ENCODE measurements around the gene DIPK1A. TPM values are rescaled to one million over a fixed set of nuclear protein-coding genes. Genes with fewer than 3 reads are reported as not detected.
A peak's percentile ranks its signal among the peaks of the same experiment; 100 is the strongest.

The DIPK1A gene
- total RNA-seq (2014; rRNA removed; shearing (Covaris generic)), result 22.6 and 23.6 TPM in 2 replicates

DNA sequence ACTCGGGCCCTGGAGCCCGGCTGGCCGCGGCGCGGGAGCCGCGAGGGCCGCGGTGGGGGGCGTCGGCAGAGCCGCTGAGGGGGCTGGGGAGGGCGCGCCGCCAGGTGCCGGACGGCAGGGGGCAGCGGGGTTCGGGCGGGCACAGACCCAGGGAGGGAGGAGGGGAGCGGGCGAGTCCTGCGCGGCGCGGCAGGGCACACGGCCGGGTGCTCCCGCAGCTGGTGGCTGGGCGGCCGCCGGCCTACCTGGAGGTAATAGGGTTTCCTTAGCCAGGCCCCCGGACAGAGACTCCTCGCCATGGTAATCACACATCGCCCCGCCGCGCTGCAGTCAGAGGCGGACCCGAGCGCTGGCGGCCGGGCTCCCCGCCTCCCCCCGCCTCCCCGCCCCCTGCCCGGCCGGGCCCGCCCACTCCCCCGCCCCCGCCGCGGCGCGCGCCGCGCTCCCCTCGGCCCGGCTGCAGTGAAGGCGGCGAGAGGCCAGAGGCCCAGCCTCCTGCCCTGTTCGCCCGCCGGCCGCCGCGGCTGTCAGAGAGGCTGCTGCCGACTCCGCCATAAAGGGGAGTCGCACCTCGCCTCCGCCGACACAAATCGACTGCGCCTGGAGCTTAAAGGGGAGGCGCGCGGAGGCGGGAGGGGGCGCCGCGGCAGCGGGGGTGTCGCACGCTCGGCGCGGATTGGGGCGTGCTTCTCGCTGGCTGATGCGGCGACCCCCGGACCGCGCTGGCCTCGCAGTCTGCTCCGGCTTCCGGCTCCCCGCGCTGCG is at the start of gene DIPK1A:
DIPK1A (minus strand) TSS at position 332 of the 765 bp plus-strand sequence; CDS start at position 299, 33 bp downstream.
- H3K27me3 ChIP-seq (replicated peaks), result no peaks in the 10 kb centered on the region
- peaks cover 5% of the 10 kb centered on the region; the same call in 1 of the 2 replicates for H3K36me3 ChIP-seq
- H3K4me1 ChIP-seq (replicated peaks), result peaks cover 11% of the 10 kb centered on the region
- peak within 1 kb of the TSS; percentile 96 for H3K4me3 ChIP-seq
- H3K9me3 ChIP-seq (replicated peaks), result peaks cover 3% of the 10 kb centered on the region; the same call in 1 of the 2 replicates
- peak within 1 kb of the TSS; percentile 84 for H3K27ac ChIP-seq
- peak; percentile 83 to 86 for DNase-seq (ENCODE audit: low read depth in 1 of 2, low spot score in 2 of 2)

DNA sequence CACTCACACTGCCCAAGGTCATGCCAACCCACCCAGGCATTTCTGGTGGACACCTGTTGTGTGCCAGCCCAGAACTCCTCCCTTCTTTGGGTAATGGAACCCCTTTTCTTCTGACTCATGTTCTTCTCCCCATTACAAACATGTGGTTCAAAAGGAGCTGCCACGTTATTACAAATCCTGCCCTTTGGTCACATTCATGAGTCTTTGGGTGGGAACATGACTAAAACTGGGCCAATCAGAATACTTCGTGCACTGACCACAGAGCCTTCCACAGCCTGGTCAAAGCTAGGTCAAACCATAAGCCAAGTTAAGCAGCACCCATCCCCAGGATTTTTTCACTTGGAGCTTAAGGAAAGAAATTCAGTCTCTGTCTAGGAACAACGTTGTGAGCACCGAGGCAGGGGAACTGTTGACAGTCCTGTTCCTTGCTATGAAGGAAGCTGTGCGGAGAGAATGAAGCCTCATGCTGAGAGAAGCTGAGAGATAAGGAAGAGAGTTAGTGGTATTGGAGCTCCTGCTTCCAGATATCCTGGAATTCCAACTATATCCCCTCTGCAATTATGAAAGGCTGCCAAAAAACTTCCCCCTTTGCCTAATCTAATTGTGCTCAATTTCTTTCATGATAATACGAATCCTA is 46.8 kb upstream of the DIPK1A start:
- no peaks in the 10 kb centered on the region for H3K36me3 ChIP-seq
- H3K27me3 ChIP-seq (replicated peaks), result peaks cover 7% of the 10 kb centered on the region
- H3K27ac ChIP-seq, result no peak overlapping the region
- no peaks in the 10 kb centered on the region for H3K9me3 ChIP-seq (replicated peaks)
- no peak for DNase-seq (ENCODE audit: low read depth in 1 of 2, low spot score in 2 of 2)
- H3K4me1 ChIP-seq (replicated peaks), result no peaks in the 10 kb centered on the region
- H3K4me3 ChIP-seq, result no peak overlapping the region

DNA sequence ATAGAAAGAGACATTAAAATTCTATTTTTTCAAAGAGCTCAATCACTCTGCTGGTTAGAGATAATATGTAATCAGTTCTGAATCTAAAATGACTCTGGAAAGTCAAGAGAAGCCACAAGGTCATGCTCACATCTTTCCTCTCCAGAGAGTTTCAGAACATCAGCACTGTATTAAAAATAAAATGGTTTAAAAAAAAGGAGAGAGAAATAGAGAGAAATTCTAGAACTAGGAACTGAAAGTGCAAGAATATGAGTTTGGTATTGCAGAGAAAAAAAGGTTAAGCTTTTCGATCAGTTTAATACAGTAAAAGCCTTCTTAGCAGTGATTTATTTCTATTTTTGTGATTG is 44.0 kb upstream of the DIPK1A start:
- no peak for DNase-seq (ENCODE audit: low read depth in 1 of 2, low spot score in 2 of 2)
- no peak overlapping the region for H3K4me3 ChIP-seq
- no peaks in the 10 kb centered on the region for H3K4me1 ChIP-seq (replicated peaks)
- no peaks in the 10 kb centered on the region for H3K36me3 ChIP-seq
- peaks cover 7% of the 10 kb centered on the region for H3K27me3 ChIP-seq (replicated peaks)
- no peak overlapping the region for H3K27ac ChIP-seq
- no peaks in the 10 kb centered on the region for H3K9me3 ChIP-seq (replicated peaks)

DNA sequence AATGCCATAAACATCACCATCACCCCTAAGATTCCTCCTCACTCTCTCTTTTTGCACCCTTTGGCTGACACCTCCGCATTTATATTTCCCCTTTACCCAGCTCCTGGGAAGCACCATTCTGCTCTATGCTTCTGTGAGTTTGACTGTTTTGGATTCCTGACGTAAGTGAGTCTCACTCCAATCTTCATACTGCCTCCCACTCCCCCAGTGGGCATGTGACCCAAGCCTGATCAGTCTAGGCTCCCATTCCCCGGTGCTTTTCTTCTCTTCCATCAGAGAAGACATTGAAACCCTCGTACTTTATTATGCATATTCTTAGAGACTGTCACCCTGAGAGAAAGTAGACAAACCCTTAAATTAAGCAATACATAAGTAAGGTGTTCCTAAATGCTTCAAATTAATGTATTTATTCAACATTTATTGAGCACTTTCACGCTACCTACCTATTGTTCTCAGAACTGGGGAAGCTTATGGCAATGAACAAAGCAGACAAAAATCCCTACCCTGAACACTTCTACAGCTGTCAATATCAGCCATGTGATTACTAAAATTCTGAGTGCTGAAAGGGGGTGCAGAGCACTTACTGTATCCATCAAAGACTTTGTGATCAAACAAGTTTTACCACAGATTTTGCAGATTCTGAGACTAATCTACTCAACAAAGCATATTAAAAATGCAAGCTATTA is 43.4 kb upstream of the DIPK1A start:
- Histone ChIP-seq H3K27ac (no peak overlapping the region), H3K4me1 (replicated peaks) (no peaks in the 10 kb centered on the region), H3K27me3 (replicated peaks) (peaks cover 7% of the 10 kb centered on the region), H3K4me3 (no peak overlapping the region), H3K36me3 (no peaks in the 10 kb centered on the region), H3K9me3 (replicated peaks) (no peaks in the 10 kb centered on the region)
- DNase-seq (ENCODE audit: low read depth in 1 of 2, low spot score in 2 of 2), result no peak

DNA sequence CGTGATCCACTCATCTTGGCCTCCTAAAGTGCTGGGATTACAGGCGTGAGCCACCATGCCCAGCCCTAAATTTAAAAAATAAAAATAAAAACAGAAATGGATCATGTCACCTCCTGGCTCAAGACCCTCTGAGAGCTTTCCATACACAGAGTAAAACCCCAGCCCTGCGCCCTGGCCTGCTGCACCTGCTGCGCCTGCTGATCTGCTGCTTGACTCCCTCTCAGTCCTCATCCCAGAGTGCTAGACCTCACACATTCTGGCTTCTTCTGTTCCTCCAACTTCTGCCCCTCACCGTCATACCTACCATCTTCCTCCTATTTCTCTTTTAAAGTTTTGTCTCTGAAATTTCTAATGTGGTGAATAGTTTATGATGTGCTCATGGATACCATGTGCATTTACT is 42.7 kb upstream of the DIPK1A start:
- Histone ChIP-seq H3K27ac (no peak overlapping the region), H3K9me3 (replicated peaks) (no peaks in the 10 kb centered on the region), H3K4me3 (no peak overlapping the region), H3K36me3 (no peaks in the 10 kb centered on the region), H3K4me1 (replicated peaks) (no peaks in the 10 kb centered on the region), H3K27me3 (replicated peaks) (peaks cover 7% of the 10 kb centered on the region)
- DNase-seq (ENCODE audit: low read depth in 1 of 2, low spot score in 2 of 2), result no peak

DNA sequence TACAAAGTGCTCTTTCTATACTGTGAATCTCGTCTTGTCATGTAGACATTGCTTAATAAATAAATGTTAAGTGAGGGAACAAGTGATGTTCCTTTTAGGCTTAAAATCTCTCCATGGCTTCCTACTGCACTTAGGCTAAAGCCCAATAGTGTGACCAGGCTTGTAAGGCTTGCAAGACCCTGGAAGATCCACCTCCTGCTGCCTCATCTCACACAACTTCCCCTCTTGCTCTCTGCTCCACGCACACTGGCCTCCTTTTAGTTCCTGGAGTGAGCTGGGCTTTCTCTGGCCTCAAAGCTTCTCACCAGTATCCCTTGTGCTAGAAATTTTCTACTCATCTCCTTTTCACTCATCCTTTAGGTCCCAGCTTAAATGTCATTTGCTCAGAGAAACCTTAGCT is 41.5 kb upstream of the DIPK1A start:
- Histone ChIP-seq H3K27ac (no peak overlapping the region), H3K4me1 (replicated peaks) (no peaks in the 10 kb centered on the region), H3K9me3 (replicated peaks) (no peaks in the 10 kb centered on the region), H3K36me3 (no peaks in the 10 kb centered on the region), H3K27me3 (replicated peaks) (peaks cover 7% of the 10 kb centered on the region), H3K4me3 (no peak overlapping the region)
- no peak for DNase-seq (ENCODE audit: low read depth in 1 of 2, low spot score in 2 of 2)

DNA sequence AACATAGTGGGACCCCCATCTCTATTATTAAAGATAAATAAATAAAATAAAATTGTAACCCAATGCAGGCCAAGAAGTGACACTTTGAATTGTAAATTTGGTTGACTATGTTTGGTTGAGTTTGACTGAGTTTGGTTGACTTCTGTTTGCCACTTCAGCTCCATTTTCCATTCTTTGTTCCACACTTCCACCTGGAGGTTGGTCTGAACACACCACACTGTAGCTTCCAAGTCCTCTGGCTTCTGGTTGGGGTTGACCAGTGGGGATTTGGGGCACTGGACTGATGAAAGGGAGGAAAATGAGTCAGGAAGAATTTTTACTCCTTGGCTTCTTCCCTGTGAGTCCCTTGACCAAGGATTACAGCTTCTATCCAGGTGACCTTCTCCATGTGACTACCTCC is 40.6 kb upstream of the DIPK1A start:
- no peak for DNase-seq (ENCODE audit: low read depth in 1 of 2, low spot score in 2 of 2)
- Histone ChIP-seq H3K36me3 (no peaks in the 10 kb centered on the region), H3K27ac (no peak overlapping the region), H3K9me3 (replicated peaks) (no peaks in the 10 kb centered on the region), H3K4me3 (no peak overlapping the region), H3K4me1 (replicated peaks) (no peaks in the 10 kb centered on the region), H3K27me3 (replicated peaks) (peaks cover 7% of the 10 kb centered on the region)

DNA sequence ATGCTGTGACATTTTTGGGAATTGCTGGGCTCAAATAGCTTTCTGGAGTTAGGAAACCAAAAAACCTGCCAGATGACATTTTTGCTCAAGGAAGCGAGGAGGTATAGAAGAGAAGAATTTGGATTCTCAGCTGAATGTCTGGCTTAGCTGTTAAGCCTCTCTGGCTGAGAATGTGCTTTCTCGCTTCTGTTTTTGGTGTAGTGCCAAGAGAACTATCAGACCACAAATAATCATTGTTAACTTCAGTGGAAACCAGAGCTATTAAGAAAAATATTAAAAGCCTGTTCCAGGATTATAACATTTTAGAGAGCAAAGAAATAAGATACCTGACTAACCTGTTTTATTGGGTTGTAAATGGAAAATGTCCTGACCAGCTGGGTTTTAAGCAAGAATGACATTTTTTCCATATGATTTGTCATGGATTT is 39.5 kb upstream of the DIPK1A start:
- no peaks in the 10 kb centered on the region for H3K4me1 ChIP-seq (replicated peaks)
- no peak overlapping the region for H3K4me3 ChIP-seq
- H3K9me3 ChIP-seq (replicated peaks), result no peaks in the 10 kb centered on the region
- peaks cover 5% of the 10 kb centered on the region for H3K27me3 ChIP-seq (replicated peaks)
- H3K27ac ChIP-seq, result no peak overlapping the region
- no peaks in the 10 kb centered on the region for H3K36me3 ChIP-seq
- DNase-seq (ENCODE audit: low read depth in 1 of 2, low spot score in 2 of 2), result no peak

DNA sequence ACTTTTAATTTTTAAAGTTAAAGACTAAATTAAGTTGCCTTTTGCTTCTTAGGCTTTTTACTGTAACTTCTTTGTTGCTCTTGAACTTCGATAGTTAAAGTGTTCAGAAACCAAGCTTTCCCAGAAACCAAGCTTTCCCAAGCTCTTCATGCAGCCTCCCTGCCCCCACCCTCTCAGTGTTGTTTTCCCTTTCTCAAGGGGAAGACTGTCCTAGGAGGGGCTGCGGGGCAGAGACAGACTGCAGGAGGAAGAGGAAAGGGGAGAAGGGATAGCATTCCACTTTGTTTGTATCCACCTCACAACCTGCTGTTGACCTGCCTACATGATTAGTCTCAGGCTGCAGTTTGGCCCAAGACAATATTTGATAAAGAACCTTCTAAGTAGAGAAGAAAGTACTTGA is 39.0 kb upstream of the DIPK1A start:
- Histone ChIP-seq H3K36me3 (no peaks in the 10 kb centered on the region), H3K9me3 (replicated peaks) (no peaks in the 10 kb centered on the region), H3K27ac (no peak overlapping the region), H3K4me3 (no peak overlapping the region), H3K4me1 (replicated peaks) (no peaks in the 10 kb centered on the region), H3K27me3 (replicated peaks) (peaks cover 5% of the 10 kb centered on the region)
- no peak for DNase-seq (ENCODE audit: low read depth in 1 of 2, low spot score in 2 of 2)

DNA sequence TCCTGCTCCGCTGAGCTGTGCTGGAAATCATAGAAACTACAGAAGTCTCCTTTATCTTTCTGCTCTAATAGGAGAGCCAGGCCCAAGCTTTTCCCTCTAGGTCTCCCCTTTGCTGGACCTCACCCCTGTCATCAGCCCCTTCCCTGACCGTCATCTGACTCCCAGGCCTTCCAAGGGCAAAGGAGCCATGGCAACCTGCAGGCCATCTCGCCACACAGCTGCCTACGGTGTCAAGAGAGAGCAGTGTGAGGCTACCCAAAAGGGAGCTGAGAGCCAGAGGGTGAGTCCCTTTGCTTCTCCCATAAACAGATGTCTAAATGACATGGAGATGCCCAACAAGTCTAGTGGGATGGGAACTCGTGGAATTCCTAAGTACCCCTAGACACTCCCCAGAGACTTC is 37.6 kb upstream of the DIPK1A start:
- Histone ChIP-seq H3K4me3 (no peak overlapping the region), H3K27ac (no peak overlapping the region), H3K4me1 (replicated peaks) (no peaks in the 10 kb centered on the region), H3K27me3 (replicated peaks) (no peaks in the 10 kb centered on the region), H3K9me3 (replicated peaks) (no peaks in the 10 kb centered on the region), H3K36me3 (no peaks in the 10 kb centered on the region)
- DNase-seq (ENCODE audit: low read depth in 1 of 2, low spot score in 2 of 2), result no peak

DNA sequence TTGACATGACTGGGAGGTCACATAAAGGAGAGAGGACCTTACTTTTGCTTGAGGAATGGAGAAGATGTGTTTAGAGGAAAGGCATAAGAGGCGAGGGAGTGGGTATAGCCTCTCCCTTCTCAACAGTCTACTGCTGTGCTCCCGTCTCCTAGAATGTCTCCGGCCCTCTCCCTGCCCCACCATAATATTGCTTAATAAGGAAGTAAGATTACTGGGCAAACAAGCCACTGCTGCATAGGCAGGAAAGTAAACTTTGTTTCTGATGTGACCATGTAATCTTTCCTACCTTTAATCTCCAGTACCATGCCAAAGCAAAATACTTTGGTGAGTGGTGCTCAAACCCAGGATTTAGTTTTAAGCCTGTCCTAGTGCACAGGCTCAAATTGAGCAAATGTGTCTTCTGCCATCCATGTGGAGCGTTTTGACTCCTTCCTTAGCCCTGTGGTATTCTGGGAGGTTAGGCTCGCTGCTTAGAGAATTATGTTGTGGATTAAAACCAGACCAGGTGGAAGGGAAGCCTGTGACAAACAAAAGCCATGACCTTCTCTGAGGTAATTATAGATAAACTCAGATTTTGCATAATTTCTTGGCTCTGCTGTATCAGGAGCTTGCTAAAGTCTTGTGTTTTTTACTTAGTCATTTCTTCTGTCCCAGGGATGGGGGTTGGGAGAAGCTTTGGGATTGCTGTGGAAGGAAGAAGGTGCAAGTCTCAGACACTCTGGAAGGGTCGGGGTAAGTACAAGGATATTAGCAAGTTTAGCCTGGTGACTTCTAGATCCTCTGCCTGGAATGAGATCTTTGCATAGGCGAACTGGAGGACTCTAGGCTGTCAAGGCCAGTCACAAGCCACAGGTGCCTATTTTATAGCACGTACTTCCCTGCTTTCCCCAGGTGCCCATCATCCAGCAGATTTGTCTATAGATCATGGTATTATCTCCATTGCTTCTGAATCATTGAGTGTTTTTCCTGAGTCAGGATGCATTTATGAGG is 34.5 kb upstream of the DIPK1A start:
- Histone ChIP-seq H3K36me3 (no peaks in the 10 kb centered on the region), H3K9me3 (replicated peaks) (no peaks in the 10 kb centered on the region), H3K27me3 (replicated peaks) (no peaks in the 10 kb centered on the region), H3K27ac (no peak overlapping the region), H3K4me1 (replicated peaks) (no peaks in the 10 kb centered on the region), H3K4me3 (no peak overlapping the region)
- DNase-seq (ENCODE audit: low read depth in 1 of 2, low spot score in 2 of 2), result no peak

DNA sequence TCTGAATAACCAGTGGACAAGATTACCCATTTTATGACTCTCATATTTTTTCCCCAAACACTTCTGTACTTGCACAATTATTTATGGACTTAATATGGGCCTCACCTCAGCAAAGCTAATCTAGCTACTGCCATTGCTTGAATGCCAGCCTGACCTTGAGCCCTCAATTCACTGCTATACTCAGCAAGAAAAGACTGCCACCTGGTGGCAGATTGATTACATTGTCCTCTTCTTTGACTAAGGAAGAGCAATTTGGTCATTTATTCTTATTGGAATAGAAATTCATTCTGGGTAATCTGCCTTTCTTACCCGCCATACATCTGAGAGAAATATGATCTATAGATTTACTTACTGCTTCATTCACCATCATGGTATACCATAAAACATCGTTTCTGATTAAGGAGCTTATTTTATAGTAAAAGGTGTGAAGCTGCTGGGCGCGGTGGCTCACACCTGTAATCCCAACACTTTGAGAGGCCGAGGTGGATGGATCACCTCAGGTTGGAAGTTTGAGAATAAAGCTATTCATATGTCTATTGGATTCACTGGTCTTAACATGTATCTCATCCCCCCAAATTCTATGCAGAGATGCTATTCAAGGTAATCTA is 32.9 kb upstream of the DIPK1A start:
- Histone ChIP-seq H3K36me3 (no peaks in the 10 kb centered on the region), H3K4me1 (replicated peaks) (no peaks in the 10 kb centered on the region), H3K4me3 (no peak overlapping the region), H3K27me3 (replicated peaks) (no peaks in the 10 kb centered on the region), H3K9me3 (replicated peaks) (no peaks in the 10 kb centered on the region), H3K27ac (no peak overlapping the region)
- peak; percentile 71 to 77 for DNase-seq (ENCODE audit: low read depth in 1 of 2, low spot score in 2 of 2)

DNA sequence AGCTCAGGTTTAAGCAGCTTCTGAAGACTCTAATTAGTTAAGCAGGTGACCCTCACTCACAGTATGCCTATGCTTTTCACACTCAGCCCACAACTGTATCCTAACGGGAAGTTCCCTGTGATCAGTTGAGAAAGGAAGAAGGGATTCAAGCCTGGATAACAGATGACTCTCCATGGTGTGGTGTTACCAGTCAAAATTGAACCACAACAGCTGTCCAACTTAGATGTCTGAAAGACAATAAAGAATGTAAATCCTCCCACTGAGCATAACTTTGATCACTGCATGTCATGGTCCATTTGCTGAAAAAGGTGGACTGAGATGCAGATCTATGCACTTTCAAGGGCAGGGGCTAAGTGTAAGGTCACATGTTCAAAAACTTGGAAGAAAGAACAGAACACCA is 32.3 kb upstream of the DIPK1A start:
- no peaks in the 10 kb centered on the region for H3K27me3 ChIP-seq (replicated peaks)
- no peaks in the 10 kb centered on the region for H3K36me3 ChIP-seq
- H3K9me3 ChIP-seq (replicated peaks), result no peaks in the 10 kb centered on the region
- H3K4me1 ChIP-seq (replicated peaks), result no peaks in the 10 kb centered on the region
- DNase-seq (ENCODE audit: low read depth in 1 of 2, low spot score in 2 of 2), result no peak
- no peak overlapping the region for H3K27ac ChIP-seq
- H3K4me3 ChIP-seq, result no peak overlapping the region
